SK-N-SH (cell line): ENCODE measurements around the gene GPR132.

Source experiments
- CTCF ChIP-seq: fragments of 200-600 bp; sonication (generic); IDR thresholded peaks from 2 replicates; pipeline ENCODE4 v1.6.1; 2017; ENCODE audit warnings: antibody characterized with exemption, mild to moderate bottlenecking, moderate library complexity
- POLR2AphosphoS5 ChIP-seq: IDR thresholded peaks from 2 replicates; pipeline ENCODE4 v1.6.1; 2012; ENCODE audit warnings: low read depth, low read length
- RAD21 ChIP-seq: IDR thresholded peaks from 2 replicates; pipeline ENCODE4 v1.6.1; 2012; ENCODE audit warnings: mild to moderate bottlenecking, low read length
- RCOR1 ChIP-seq: fragments of 150-350 bp; IDR thresholded peaks from 2 replicates; pipeline ENCODE4 v1.6.1; 2017; ENCODE audit warnings: antibody characterized with exemption, low read length
- REST ChIP-seq: IDR thresholded peaks from 2 replicates; pipeline ENCODE4 v1.6.1; 2012; ENCODE audit warnings: mild to moderate bottlenecking, low read depth, low read length, moderate library complexity
- RFX5 ChIP-seq: IDR thresholded peaks from 2 replicates; pipeline ENCODE4 v1.6.1; 2012; ENCODE audit warnings: mild to moderate bottlenecking, improper control_type of control experiment, low read length
- SIN3A ChIP-seq: IDR thresholded peaks from 2 replicates; pipeline ENCODE4 v1.6.1; 2012; ENCODE audit warnings: low read depth, mild to moderate bottlenecking, low read length, moderate library complexity, borderline replicate concordance
- SMC3 ChIP-seq: IDR thresholded peaks from 2 replicates; pipeline ENCODE4 v1.6.1; 2012; ENCODE audit warnings: low read depth, low read length, improper control_type of control experiment
- TAF1 ChIP-seq: IDR thresholded peaks from 2 replicates; pipeline ENCODE4 v1.6.1; 2012; ENCODE audit warnings: low read depth, mild to moderate bottlenecking, low read length, moderate library complexity, borderline replicate concordance

- TF ChIP-seq SIN3A (no peak), REST (no peak), SMC3 (no peak), POLR2AphosphoS5 (no peak), CTCF (no peak), RAD21 (no peak), TAF1 (no peak), RCOR1 (no peak), RFX5 (no peak)
These were observed 13.1 kb downstream of the GPR132 start for GRCh38 chr14:105052110-105052458.
